NCI-H2227 (cell line): ENCODE measurements around the gene GPC1.

Source experiments
- DNase-seq: peaks from one replicate; lab custom pipeline; 2025; ENCODE audit not compliant: unreplicated experiment; lab: John Stamatoyannopoulos, UW

Gene GPC1

DNA sequence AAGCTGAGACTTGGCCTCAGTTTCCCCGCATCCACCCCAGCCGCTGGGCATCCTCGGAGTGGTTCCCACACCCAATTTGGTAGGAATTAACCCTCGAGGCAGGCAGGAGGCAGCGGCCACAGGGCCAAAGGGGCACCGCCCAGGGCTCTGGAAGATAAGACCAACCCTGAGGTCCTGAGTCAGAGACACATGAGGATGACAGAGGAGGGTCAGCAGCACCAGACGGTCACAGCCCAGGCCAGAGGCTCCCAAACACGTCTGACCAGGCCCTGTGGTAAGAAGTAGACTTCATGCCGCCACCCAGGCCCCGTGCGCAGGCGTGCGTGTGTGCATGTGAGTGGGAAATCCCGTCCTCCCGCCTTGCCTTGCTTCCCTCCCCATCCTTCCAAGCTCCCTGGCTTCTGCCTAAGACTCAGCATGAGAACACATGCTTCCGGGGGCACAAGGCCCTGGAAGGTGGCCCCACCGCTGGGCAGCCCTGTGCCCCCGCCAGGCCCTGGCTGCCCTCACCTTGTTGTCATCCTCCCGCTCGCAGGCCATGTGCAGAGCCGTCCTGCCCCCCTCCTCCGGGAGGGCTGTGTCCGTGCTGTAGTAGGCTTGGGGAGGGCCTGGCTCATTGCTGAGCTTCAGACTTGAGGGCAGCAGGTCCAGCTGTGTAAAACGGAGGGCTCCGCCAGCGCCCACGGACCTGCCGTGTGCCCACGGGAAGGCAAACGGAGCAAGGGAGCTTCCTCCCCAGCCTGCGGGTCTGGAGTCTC is 76.1 kb downstream of the GPC1 start:
- DNase-seq = no peak

DNA sequence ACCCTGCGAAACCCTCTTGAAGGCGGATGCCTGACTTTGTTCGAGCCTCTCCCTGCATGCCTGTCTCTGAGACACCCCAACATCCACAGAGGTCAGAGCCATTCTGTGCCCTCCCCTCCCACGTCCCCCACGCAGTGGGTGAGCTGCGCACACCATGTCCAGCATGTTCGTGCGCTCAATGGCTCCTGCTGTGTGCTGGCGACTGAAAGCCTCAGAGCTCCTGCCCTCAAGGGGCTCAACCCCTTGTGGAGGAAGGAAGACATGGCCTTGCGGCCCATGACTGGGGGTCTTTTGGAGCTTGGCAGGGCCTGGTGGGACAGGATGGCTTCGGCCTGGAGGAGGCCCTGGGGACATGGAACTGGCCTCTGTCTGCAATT is 76.6 kb downstream of the GPC1 start:
- no peak for DNase-seq

DNA sequence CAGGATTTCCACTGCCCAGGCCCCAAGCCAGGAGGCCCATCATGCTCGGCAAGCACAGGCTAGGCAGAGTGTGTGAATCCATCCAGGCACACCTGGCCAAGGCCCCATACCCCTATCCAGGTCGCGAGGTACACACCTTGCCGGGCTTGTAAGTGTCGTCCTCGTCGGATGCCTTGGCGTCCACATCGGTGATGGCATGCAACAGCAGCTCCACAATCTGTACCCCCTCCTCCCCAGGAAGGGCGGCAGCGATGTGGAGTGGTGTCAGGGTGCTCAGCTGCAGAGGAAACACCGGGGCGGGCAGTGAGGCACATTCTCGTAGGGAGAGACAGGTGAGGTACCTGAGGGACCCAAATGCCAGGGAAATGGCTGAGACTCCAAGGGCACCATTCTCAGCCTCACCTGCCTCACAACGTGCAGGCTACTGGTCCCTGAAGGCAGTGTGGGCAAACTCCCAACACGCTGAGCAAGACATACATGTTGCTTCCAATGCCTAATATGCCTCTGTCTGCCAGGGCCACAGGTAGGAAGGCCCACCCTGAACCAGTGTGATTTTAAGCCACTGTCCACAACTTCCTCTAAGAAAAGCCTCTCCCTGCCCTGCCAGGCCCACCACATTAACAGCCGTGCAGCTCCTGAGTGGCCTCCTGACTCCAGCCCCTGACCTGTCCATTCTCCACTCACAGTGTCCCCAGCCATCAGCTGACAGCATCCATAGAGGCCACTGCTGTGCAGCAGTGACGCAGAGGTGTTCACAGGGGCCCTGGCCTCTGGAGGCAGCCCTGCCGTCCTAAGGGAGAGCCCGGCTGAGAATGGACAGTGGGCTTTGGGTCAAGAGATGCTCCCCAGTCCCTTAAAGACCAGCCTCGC is 77.4 kb downstream of the GPC1 start:
- no peak for DNase-seq

DNA sequence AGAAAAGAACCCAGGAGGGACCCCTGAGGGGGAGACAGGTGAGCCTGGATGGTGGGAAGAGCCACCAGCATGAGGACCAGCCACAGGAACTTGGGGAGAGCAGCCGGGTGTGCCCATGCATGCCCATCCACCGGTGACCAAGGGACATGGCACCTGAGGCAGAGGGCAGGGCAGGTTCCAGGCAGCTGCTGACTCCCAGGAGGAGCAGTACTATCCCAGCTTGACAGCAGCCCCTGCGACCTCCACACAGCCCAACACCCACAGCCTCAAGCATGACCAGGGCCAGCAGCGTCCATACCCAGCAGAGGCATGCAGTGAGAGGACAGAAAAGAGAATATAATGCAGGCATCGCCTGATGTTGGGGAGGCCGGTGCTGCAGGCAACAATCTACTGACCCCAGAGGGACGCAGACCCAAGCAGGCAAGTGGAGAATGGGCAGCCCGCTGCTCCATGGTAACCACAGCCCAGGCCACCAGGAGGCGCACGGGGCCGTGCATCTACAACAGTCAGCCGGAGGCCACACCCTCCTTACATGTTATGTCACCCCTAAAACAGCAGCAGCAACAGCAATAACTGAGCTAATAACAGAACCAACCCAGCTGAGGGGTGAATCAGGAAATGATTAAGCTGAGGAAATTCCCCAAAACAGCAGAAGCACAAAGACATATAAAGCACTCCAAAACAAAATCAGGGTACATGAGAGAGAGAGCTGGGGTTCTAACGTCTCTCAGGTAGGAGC is 78.3 kb downstream of the GPC1 start:
- DNase-seq = no peak

DNA sequence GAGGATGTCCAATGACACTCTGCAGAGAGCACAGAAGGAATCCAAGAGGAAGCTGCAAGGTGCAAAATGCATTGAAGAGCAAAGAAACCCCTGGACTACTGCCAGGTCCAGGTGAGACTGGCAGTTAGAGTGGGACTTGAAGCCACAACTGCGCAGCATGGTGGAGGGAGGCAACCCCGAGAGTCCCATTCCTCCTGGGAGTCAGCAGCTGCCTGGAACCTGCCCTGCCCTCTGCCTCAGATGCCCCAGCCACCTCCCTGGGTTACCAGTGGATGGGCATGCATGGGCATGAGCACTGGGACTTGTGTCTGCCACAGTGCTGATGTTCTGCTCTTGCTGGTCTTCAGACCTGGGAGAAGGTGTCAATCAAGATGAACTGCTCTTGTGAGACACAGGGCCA is 79.2 kb downstream of the GPC1 start:
- DNase-seq = no peak

DNA sequence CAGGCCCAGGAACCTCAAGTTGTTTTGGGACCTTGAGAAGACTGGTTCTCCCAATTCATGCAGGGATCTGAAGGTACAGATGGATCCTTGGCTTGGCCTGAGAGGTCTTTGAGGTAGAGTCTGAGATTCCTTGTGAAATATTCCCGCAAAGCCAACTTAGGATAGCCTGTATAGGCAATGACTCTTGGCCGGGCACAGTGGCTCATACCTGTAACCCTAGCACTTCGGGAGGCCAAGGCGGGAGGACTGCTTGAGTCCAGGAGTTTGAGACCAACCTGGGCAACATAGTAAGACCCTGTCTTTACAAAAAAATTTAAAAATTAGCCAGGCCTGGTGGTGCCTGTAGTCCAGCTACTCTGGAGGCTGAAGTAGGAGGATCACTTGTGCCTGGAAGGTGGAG is 81.9 kb downstream of the GPC1 start:
- DNase-seq = no peak
